ENCODE data around the gene CMTR1. TPM values are rescaled to one million over a fixed set of nuclear protein-coding genes. Genes with fewer than 3 reads are reported as not detected.

CMTR1 gene
- polyA plus RNA-seq, 1 experiment = 25.1 TPM

GRCh38 chr6:37501632-37502491 lies 68.8 kb downstream of the CMTR1 start:
- TF ChIP-seq CTCF (IDR thresholded peaks at IDR 0.05; ENCODE audit: low read depth, low read length) = no peak
- no peak for DNase-seq (ENCODE audit: low read depth, low spot score)
- Histone ChIP-seq H3K4me3 (ENCODE audit: low read depth, low read length) (no peak overlapping the region), H3K27ac (ENCODE audit: low read depth, low read length) (no peak overlapping the region), H3K27me3 (ENCODE audit: control insufficient read depth, insufficient read depth, low read length) (peaks cover 16% of the 10 kb centered on the region), H3K9me3 (ENCODE audit: control insufficient read depth, insufficient read depth, low read length) (no peaks in the 10 kb centered on the region)
- CTCF ChIA-PET = interaction anchor here (0.7 kb wide), 1 partner anchor 64 kb away, joined by 3 read pairs; no protein-coding TSS in a partner anchor
- POLR2A ChIA-PET = no interaction called here

GRCh38 chr6:37502703-37503291 lies 69.8 kb downstream of the CMTR1 start:
- ChIA-PET CTCF (no interaction called here), POLR2A (no interaction called here)
- H3K27ac ChIP-seq (ENCODE audit: low read depth, low read length) = no peak overlapping the region

GRCh38 chr6:37503309-37503965 lies 70.4 kb downstream of the CMTR1 start:
- H3K9me3 ChIP-seq (ENCODE audit: control insufficient read depth, insufficient read depth, low read length) = no peaks in the 10 kb centered on the region
- H3K4me3 ChIP-seq (ENCODE audit: low read depth, low read length) = no peak overlapping the region
- ChIA-PET POLR2A (no interaction called here), CTCF (no interaction called here)
- TF ChIP-seq CTCF (IDR thresholded peaks at IDR 0.05; ENCODE audit: low read depth, low read length) = no peak
- no peak overlapping the region for H3K27ac ChIP-seq (ENCODE audit: low read depth, low read length)
- no peak for DNase-seq (ENCODE audit: low read depth, low spot score)
- H3K27me3 ChIP-seq (ENCODE audit: control insufficient read depth, insufficient read depth, low read length) = peaks cover 19% of the 10 kb centered on the region

More at GRCh38 chr6:37502703-37503291, 69.8 kb downstream of the CMTR1 start:
- H3K9me3 ChIP-seq (ENCODE audit: control insufficient read depth, insufficient read depth, low read length) = no peaks in the 10 kb centered on the region
- H3K4me3 ChIP-seq (ENCODE audit: low read depth, low read length) = no peak overlapping the region
- no peak for DNase-seq (ENCODE audit: low read depth, low spot score)
- H3K27me3 ChIP-seq (ENCODE audit: control insufficient read depth, insufficient read depth, low read length) = peaks cover 16% of the 10 kb centered on the region
- TF ChIP-seq CTCF (IDR thresholded peaks at IDR 0.05; ENCODE audit: low read depth, low read length) = no peak

GRCh38 chr6:37504024-37504423 lies 71.0 kb downstream of the CMTR1 start:
- TF ChIP-seq CTCF (IDR thresholded peaks at IDR 0.05; ENCODE audit: low read depth, low read length) = no peak
- Histone ChIP-seq H3K4me3 (ENCODE audit: low read depth, low read length) (no peak overlapping the region), H3K9me3 (ENCODE audit: control insufficient read depth, insufficient read depth, low read length) (no peaks in the 10 kb centered on the region), H3K27me3 (ENCODE audit: control insufficient read depth, insufficient read depth, low read length) (peaks cover 21% of the 10 kb centered on the region), H3K27ac (ENCODE audit: low read depth, low read length) (no peak overlapping the region)
- POLR2A ChIA-PET = no interaction called here
- CTCF ChIA-PET = no interaction called here
- no peak for DNase-seq (ENCODE audit: low read depth, low spot score)

GRCh38 chr6:37506479-37506878 lies 73.5 kb downstream of the CMTR1 start:
- no peak overlapping the region for H3K27ac ChIP-seq (ENCODE audit: low read depth, low read length)
- POLR2A ChIA-PET = no interaction called here
- no peak overlapping the region for H3K4me3 ChIP-seq (ENCODE audit: low read depth, low read length)
- H3K9me3 ChIP-seq (ENCODE audit: control insufficient read depth, insufficient read depth, low read length) = no peaks in the 10 kb centered on the region
- peaks cover 33% of the 10 kb centered on the region for H3K27me3 ChIP-seq (ENCODE audit: control insufficient read depth, insufficient read depth, low read length)
- DNase-seq (ENCODE audit: low read depth, low spot score) = no peak
- CTCF ChIA-PET = interaction anchor here (0.5 kb wide), 1 partner anchor 224 kb away, joined by 3 read pairs; no protein-coding TSS in a partner anchor
- TF ChIP-seq CTCF (IDR thresholded peaks at IDR 0.05; ENCODE audit: low read depth, low read length) = no peak

Data from AG04450 (cell line).